ENCODE measurements around the gene MYCL. TPM values are rescaled to one million over a fixed set of nuclear protein-coding genes. Genes with fewer than 3 reads are reported as not detected.
"Not testable (repeated sequence)": the region's sequence is repeated elsewhere in the genome, so short reads cannot be mapped to it uniquely, and the experiment has no call there.

MYCL gene
- total RNA-seq, 1 experiment from 2014 or later: 0.12 TPM

DNA sequence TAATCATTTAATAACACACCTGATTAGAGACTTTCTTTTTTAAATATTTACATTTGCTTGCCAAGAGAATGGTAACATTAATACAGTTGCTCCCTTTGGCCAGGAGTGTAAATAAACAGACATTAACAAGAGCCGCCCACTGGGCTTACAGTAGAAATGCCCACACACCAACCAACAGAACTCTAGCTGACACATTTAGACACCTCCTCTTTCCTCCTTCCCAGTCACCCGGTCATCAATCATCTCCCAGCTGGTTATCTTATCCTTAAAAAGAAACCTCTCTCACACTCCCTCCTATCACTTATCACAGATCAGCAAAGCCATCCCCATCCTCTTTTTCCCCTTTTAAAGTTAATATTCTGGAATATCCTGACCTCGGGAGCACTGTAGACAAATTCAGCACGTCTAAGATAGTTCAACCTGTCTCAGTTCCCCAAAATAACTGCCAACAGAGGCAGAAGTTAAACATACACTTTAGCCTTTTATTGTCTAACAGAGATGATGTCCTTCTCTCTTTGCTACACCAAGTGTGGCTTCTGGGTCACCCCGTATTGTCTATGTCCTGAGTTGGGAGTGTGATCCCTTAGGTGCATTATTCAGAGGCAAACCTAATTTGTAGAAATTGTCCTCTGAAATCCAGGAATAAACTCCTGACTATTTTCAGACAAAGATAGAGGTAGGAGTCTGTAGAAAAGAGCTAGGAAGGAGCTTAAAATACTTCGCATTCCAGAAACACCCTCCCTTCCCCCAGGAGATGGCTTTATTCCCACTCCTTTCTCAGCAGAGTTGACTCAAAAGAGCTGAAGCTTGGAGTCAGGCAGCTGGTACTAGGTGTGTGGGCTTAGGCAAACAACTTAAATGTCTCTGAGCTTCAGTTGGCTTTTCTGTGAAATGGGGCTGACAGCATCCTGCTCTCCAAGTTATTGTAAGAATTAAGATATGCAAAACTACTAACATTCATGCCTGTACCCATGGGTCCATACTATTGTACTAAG, 8.8 kb downstream of the MYCL start:
- DNase-seq (ENCODE audit: low read depth): peak; percentile 64

DNA sequence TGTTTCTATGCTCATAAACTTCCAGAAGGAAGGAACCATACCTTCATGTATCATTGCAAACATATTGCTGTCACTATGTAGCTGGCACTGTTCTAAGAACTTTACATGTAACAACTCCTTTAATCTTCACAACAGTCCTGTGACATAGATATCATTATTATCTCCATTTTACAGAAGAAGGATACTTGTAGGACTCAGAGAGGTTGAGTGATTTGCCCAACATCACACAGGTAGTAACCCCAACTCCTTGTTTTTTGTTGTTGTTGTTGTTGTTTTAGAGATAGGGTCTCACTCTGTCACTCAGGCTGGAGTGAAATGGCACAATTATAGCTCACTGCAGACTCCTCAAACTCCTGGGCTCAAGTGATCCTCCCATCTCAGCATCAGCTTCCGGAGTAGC, 10.8 kb downstream of the MYCL start:
- DNase-seq (ENCODE audit: low read depth): no peak

DNA sequence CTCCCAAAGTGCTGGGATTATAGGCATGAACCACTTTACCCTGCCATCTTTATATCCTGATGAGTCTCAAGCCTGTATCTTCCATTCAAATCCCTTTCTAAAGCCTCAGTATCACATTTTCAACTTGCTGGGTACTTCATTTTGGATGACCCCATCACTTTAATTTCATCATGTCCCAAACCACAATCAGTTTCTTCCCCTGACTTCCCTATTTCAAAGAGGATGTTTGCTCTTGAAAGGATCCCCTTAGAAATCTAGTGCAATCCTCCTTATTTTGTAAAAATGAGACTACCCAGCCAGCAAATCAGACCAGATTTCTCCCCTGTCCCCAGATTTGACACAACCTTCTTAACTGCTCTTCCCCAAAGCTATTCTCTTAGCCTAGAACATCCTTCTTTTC, 11.4 kb downstream of the MYCL start:
- DNase-seq (ENCODE audit: low read depth): no peak

DNA sequence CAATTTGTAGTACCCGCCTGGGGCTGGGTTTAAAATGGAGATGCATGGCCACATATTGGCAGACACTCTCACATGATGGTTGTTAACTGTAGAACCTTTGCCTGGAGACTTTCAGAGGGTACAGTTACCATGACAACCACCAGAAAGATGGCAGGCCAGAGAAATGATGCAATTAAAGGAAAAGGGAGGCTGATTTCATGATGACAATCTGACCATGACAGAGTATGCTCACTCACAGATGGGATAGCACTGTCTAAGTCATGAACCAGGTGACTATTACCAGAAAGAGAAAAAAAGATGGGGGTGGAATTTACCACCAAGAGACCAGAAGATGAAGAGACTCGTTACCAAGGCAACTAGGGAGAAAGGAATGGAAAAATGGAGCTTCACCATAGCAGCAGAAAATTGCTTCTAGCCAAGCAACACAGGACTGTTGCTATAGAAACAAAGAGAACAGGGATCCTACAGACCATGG, 14.9 kb downstream of the MYCL start:
- DNase-seq (ENCODE audit: low read depth): peak; percentile 15

DNA sequence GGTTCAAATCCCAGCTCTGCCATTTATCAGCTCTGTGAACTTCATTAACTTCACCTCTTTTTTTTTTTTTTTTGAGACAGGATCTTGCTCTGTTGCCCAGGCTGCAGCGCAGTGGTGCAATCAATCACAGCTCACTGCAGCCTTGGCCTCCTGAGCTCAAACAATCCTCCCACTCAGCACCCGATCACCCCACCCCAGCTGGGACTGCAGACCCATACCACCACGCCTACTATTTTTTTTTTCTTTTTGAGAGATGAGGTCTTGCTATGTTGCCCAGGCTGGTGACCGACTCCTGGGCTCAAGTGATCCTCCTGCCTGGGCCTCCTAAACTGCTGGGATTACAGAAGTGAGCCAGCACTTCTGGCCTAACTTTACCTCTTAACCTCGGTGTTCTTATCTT, 16.2 kb downstream of the MYCL start:
- DNase-seq (ENCODE audit: low read depth): no peak

DNA sequence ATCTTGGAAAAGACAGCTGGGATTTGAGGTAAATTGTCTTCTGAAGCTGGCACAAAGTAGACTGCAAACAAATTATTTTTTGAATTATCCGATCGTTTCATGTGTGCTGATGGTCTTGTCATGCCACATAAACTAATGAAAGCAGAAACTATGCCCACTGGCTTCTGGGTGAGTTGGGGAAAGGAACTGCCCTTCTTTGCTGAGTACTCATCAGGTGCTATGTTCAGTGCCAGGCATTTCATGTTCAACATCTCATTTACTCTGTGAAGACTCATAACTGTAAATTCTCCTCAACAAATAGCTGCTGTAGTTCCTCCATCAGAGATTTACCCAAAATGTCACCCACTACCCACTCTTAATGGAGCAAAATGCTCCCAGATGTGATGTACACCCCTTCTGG, 19.6 kb downstream of the MYCL start:
- DNase-seq (ENCODE audit: low read depth): no peak

DNA sequence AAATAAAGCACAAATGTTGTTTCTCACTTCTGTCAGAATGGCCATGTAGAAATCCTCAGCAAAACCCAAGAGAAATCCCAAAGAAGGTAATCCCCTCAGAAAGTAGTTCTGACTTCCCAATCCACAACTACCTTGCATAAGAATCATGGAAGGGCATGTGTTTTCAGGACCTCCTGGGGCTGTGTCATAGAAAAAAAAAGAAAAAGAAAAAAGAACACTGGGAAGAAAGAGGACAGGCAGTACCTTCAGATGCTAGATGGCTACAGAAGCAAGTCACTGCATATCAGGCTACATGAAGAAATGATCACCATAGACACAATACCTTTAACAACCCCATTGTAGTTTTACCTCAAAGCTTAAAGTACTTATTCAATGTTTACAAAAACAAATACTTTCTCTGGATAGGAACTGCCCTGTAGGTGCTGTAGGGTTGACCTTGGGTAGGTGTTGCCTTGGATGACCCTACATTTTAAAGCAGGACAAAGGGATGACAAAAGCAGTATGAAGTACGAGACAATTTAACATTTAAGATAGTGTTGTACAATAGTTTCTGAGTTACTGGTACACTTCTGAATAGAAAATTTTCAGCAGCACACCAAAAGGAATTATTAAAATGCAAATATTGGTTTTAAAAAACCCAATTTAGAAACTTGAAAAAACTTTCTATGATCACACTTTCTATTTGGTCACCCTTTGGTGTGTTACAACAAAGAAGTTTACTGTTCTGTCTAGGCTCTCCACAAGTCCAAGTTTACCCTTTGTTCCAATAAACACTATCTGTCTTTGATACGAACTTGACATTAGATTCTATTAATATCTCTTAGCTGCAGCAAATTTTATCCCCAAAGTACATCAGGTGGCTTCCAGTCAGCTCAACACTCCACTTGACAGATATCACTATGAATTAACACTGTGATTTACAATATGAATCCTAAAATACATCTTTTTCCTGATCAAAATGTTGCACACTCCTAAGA, 23.4 kb downstream of the MYCL start:
- no peak for DNase-seq (ENCODE audit: low read depth)

DNA sequence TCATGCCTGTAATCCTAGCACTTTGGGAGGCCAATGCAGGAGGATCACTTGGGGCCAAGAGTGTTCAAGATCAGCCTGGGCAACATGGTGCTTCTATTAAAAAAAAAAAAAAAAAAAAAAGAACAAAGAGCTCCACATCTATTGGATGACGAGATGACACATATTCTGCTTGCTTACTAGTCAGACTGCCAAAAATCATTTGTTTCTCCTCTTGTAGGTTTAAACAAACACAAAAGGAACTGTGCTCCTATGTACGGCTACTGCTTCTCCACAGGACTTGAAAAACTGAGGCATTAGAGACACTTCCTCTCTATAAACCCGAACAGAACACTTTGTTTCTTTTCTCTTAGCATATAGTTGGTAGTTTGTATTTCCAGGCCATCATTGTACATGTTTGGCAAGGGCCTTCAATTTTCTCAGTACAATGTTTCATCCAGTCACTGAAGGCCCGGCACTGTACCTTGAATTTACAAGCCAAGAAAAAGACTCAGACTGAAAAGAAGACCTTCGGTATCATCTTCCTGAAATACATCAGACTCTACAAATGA, 24.4 kb downstream of the MYCL start:
- no peak for DNase-seq (ENCODE audit: low read depth)

DNA sequence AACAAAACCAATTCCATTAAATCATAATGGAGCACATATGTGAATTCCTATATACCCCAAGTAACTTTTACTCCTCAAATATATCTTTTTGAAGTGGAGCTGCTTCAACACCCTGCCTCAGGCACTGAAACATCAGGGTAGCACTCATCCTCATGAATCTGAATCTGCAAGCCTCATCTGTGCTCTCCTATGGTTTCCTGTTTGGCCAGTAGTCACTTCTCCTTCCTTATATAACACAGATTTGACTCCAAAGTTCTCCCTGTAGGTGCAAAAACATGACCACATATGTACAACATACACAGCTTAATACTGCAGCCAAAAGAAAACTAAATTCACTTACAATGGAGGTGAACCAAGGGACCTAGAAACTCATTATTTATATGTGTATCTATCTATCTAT, 25.6 kb downstream of the MYCL start:
- no peak for DNase-seq (ENCODE audit: low read depth)

DNA sequence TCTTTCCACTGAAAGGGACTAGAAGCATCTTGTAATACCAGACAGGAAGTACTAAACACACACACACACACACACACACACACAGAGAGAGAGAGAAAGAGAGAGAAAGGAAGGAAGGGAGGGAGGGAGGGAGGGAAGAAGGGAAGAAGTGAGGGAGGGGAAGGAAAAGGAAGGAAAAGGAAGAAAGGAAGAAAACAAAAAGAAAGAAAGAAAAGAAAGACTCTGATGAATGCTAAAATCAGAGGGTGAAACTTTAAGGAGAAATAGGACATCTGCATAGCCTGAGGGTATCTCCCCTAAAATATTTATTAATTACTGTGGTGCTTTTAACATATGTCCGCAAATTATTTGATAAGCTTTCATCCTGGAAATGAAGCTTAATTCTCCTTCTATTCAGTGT, 29.0 kb downstream of the MYCL start:
- DNase-seq (ENCODE audit: low read depth): no peak

DNA sequence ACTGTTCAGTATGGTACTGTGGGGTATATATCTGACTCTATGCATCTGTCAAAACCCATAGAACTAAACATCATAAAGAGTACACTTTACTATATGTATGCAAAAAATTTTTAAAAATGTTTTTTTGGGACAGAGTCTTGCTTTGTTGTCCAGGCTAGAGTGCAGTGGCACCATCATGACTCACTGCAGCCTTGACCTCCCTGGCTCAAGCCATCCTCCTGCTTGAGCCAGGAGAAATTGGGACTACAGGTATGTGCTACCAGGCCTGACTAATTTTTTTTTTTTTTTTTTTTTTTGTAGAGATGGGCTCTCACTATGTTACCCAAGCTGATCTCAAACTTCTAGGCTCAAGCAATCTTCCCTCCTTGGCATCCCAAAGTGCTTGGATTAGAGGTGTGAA, 29.9 kb downstream of the MYCL start:
- DNase-seq (ENCODE audit: low read depth): no peak

DNA sequence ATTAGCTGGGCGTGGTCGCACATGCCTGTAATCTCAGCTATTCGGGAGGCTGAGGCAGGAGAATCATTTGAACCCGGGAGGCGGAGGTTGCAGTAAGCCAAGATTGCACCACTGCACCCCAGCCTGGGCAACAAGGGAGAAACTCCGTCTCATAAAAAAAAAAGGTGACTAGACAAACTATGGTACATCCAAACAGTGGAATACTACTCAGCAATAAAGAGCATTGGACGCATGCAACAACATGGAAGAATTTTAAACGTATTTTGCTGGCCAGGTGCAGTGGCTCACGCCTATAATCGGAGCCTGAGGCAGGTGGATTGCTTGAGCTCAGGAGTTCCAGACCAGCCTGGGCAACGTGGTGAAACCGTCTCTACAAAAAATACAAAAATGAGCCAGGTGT, 30.7 kb downstream of the MYCL start:
- not testable (repeated sequence) for DNase-seq (ENCODE audit: low read depth)

DNA sequence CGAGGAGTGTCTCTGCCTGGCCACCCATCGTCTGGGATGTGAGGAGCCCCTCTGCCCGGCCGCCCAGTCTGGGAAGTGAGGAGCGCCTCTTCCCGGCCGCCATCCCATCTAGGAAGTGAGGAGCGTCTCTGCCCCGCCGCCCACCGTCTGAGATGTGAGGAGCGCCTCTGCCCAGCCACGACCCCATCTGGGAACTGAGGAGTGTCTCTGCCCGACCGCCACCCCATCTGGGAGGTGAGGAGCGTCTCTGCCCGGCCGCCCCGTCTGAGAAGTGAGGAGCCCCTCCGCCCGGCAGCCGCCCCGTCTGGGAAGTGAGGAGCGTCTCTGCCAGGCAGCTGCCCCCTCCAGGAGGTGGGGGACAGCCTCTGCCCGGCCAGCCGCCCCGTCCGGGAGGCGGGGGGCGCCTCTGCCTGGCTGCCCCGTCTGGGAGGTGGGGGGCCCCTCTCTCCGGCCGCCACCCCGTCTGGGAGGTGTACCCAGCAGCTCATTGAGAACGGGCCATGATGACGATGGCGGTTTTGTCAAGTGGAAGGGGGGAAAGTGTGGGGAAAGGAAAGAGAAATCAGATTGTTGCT, 32.1 kb downstream of the MYCL start:
- DNase-seq (ENCODE audit: low read depth): not testable (repeated sequence)

DNA sequence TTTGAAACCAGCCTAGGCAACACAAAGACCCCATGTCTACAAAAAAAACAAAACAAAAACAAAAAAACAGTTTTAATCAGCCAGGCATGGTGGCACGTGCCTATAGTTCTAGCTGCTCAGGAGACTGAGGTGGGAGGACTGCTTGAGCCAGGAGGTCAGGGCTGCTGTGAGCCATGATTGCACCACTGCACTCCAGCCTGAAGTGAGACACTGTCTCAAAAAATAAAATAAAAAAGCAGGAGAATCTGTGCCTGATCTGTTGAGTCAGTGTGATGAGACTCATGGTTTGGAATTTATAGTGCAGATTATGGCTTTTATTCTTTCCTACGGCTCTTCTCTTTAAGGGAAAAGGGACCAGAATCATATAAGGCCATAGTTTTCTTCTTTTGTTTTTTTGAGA, 35.0 kb downstream of the MYCL start:
- DNase-seq (ENCODE audit: low read depth): no peak

DNA sequence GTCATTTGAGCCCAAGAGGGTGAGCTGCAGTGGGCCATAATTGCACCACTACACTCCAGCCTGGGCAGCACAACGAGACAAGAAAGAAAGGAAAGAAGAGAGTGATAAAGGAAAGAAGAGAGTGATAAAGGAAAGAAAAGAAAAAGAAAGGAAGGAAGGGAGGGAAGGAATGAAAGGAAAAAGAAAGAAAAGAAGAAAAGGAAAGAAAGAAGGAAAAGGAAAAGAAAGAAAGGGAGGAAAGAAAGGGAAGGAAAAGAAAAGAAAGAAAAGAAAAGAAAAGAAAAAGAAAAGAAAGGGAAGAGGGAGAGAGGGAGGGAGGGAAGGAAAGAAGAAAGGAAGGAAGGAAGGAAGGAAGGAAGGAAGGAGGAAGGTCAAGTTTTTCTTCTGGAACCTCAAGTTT, 36.0 kb downstream of the MYCL start:
- DNase-seq (ENCODE audit: low read depth): no peak

DNA sequence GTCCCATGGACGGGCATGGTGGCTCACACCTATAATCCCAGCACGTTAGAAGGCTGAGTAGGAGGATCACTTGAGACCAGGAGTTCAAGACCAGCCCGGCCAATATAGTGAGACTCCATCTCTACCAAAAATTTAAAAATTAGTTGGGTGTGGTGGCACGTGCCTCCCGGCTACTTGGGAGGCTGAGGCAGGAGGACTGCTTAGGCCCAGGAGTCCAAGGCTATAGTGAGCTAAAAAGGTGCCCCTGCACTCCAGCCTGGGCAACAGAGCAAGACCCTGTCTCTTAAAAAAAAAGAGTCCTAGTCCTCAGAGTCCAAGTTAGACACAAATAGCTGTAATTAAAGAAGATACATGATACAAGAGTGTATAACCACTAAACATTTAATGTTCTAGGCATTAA, 38.5 kb downstream of the MYCL start:
- DNase-seq (ENCODE audit: low read depth): no peak

DNA sequence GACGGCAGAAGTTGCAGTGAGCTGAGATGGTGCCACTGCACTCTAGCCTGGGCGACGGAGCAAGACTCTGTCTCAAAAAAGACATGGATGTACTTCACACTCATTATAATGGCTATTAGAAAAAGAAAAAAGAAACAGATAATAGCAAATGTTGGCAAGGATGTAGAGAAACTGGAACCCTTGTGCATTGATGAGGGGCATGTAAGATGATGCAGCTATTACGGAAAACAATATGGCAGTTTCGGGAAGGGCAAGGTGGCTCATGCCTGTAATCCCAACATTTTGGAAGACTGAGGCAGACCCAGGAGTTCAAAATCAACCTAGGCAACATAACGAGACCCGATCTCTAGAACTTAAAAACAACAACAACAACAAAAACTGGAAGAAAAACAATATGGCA, 40.7 kb downstream of the MYCL start:
- DNase-seq (ENCODE audit: low read depth): no peak

DNA sequence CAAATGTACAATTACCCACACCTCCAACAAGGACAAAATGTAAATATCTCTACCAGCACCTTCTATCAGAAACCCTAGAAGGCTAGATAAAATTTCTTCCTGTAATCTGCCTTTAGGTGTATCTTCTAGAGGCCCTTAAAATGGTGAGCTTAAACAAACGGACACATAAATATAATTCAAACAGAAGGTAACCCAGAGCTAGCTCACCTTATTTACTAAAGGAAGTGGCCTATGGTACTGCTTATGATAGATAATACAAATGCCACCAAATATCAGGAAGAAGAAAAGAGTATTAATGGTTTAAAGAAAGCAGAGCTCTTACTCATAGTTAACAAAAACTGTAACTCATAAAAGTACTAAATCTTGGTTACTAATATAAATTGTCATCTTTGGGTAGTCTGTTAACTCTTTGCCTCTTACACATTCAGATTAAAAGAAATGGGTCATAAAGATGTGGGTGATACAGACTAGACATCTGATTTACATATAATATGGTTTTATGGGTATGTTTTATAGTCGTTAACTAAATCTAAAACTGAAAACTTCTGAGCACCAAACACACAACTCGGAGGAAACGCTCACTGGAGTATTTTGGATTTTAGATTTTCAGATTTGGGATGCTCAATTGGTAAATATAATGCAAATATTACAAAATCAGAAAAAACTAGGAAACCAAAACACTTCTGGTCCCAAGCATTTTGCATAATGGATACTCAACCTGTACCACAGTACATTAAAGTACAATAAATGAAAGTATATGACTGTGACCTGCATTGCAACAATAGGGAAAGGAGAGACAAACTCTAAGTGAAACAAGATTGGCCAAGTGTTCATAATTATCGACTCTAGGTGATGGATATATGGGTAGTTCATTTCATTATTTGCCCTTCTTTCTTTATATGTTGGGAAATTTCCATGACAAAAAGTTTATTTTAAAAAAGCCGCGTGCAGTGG, 41.6 kb downstream of the MYCL start:
- no peak for DNase-seq (ENCODE audit: low read depth)

DNA sequence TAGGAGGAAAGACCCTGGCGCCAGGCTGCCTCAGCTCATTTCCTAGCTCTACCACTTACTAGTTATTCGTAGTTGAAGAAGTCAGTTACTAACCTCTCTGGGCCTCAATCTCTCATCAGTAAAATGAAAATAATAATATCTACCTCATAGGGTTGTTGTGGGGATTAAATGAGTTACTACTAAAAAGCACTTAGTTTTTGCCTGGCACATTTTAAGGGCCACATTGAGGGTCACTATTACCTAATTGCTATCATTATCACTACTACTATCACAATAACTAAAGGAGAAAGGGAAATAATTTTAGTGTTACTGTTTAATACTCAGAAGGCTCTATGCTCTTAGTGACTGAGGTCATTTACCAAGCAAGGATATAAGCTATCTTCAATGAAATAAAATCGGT, 43.4 kb downstream of the MYCL start:
- DNase-seq (ENCODE audit: low read depth): no peak

DNA sequence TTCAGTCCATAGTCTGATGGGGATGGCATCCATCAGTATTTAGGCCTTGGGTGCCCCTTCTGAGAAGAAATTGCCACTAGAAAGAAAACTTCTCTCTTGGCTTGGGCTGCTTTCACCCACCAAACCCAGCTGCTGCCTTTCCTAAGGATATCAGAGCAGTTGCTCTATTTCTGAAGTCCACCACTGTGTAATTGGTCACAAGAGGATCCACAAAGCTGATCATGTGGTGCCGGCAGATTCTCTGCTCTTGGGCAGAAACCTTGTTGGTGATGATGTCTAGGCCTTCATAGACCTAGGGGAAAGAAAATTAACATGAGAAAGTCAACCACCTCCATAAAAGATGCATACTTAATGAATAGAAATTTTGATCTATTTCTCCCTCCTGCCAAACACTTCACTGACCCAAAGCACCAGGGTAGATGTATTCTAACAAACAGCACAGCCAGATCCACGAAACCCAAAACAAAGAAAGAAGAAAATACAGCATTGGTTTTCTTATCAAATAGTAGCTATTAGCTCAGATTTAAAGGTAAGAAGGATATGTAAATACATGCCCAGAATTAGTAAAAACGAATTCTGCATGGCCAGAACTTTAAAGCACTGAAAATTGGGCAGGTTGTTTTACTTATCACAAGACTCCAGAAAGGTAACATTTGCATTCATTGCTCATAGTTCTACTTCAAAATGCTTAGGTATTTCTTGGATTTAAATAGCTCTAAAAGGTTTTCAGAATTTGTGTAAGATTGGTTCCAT, 44.4 kb downstream of the MYCL start:
- no peak for DNase-seq (ENCODE audit: low read depth)

Data from RPMI7951 (cell line).